ENCODE results near the gene SH3TC2.

DNA sequence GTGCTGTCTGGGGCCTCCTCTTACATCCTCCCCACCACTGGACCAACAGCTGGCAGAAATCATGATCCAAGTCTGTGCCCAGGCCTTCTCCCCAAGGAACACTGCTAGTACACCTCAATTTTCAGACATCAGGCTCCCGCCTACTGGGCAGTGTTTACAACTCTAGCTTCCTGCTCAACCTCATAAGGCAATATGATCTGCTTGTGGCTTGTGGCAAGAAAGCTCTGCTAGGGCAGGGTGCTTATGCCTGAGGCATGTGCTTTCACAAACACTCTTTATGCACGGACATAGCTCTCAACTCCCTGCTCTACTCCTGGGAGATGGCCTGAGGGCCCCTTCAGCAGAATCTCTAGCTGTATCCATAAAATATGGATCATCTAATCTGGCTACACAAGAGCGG, 32.5 kb downstream of the SH3TC2 start:
- TF ChIP-seq, protein P1, sequence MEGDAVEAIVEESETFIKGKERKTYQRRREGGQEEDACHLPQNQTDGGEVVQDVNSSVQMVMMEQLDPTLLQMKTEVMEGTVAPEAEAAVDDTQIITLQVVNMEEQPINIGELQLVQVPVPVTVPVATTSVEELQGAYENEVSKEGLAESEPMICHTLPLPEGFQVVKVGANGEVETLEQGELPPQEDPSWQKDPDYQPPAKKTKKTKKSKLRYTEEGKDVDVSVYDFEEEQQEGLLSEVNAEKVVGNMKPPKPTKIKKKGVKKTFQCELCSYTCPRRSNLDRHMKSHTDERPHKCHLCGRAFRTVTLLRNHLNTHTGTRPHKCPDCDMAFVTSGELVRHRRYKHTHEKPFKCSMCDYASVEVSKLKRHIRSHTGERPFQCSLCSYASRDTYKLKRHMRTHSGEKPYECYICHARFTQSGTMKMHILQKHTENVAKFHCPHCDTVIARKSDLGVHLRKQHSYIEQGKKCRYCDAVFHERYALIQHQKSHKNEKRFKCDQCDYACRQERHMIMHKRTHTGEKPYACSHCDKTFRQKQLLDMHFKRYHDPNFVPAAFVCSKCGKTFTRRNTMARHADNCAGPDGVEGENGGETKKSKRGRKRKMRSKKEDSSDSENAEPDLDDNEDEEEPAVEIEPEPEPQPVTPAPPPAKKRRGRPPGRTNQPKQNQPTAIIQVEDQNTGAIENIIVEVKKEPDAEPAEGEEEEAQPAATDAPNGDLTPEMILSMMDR (IDR thresholded peaks at IDR 0.05 in 4 of 5, conservative IDR thresholded peaks at IDR 0.05 in 1 of 5), result no peak
- TF ChIP-seq POLR2A (IDR thresholded peaks at IDR 0.05), result no peak
